Upper lobe of left lung (tissue), 4 donors: Measurements from ENCODE around the gene RWDD4.

Experiments used
- EP300 ChIP-seq, 4 donors: sonication (generic); formaldehyde crosslinking; IDR thresholded peaks; one replicate each; pipeline ENCODE4 v1.5.1; 2017; ENCODE audit warnings: antibody characterized with exemption in 4 of 4, control low read depth in 2 of 4
- POLR2A ChIP-seq, 4 donors: fragments of 450-650 bp; IDR thresholded peaks; one replicate each; pipeline ENCODE4 v1.5.1; 2016 to 2017; ENCODE audit warnings: antibody characterized with exemption in 4 of 4, mild to moderate bottlenecking in 2 of 4
- POLR2AphosphoS5 ChIP-seq, 2 donors: sonication (generic); formaldehyde crosslinking; IDR thresholded peaks; one replicate each; pipeline ENCODE4 v1.5.1; 2017; ENCODE audit warnings: antibody characterized with exemption in 2 of 2
- TF ChIP-seq, protein P1 (sequence below), 6 experiments: fragments of 450-650 bp in 4 of 6; fragments of 200-600 bp in 2 of 6; sonication (generic) in 2 of 6; IDR thresholded peaks; one replicate each; pipeline ENCODE4 v1.5.1; 2016 to 2019; ENCODE audit warnings: antibody characterized with exemption in 6 of 6

DNA sequence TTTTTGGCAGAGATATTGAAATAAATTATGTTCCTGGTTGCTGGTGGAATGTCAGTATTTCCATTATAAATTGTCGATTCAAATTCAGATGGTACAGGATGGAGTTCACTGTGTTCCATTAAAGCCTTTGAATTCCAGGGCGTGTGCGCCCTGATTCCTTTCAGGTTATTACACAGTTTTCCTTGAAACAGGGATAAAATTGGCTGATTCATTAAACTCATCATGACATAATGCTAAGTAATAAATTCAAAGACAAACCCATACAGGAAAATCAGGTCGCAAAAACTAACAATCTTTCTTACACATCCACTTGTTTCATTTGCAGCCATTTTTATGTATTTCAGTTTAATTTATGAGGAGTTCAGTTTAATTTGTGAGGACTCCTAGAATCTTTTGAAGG is 51.1 kb downstream of the RWDD4 start:
- TF ChIP-seq, protein P1, sequence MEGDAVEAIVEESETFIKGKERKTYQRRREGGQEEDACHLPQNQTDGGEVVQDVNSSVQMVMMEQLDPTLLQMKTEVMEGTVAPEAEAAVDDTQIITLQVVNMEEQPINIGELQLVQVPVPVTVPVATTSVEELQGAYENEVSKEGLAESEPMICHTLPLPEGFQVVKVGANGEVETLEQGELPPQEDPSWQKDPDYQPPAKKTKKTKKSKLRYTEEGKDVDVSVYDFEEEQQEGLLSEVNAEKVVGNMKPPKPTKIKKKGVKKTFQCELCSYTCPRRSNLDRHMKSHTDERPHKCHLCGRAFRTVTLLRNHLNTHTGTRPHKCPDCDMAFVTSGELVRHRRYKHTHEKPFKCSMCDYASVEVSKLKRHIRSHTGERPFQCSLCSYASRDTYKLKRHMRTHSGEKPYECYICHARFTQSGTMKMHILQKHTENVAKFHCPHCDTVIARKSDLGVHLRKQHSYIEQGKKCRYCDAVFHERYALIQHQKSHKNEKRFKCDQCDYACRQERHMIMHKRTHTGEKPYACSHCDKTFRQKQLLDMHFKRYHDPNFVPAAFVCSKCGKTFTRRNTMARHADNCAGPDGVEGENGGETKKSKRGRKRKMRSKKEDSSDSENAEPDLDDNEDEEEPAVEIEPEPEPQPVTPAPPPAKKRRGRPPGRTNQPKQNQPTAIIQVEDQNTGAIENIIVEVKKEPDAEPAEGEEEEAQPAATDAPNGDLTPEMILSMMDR (IDR thresholded peaks at IDR 0.05): no peak
- TF ChIP-seq POLR2AphosphoS5 (IDR thresholded peaks at IDR 0.05): no peak
- TF ChIP-seq EP300 (IDR thresholded peaks at IDR 0.05): no peak
- no peak for TF ChIP-seq POLR2A (IDR thresholded peaks at IDR 0.05)
